HL-60 (cell line): ENCODE data around the gene IGFALS.

Source experiments
- GABPA ChIP-seq: IDR thresholded peaks from 2 replicates; pipeline ENCODE4 v1.6.1; 2012; ENCODE audit warnings: low read depth
- POLR2AphosphoS5 ChIP-seq: IDR thresholded peaks from 2 replicates; pipeline ENCODE4 v1.6.1; 2012; ENCODE audit warnings: low read depth
- SPI1 ChIP-seq: IDR thresholded peaks from 2 replicates; pipeline ENCODE4 v1.6.1; 2012; ENCODE audit warnings: low read depth, mild to moderate bottlenecking, borderline replicate concordance
- TF ChIP-seq, protein P1 (sequence below): IDR thresholded peaks from one replicate; pipeline ENCODE4 v1.5.1; 2011; ENCODE audit warnings: low read length, control low read depth, inconsistent platforms; ENCODE audit not compliant: insufficient read depth
- TF ChIP-seq, protein P2 (sequence below): IDR thresholded peaks from 2 replicates; pipeline ENCODE4 v1.6.1; 2012; ENCODE audit warnings: low read depth; ENCODE audit not compliant: insufficient replicate concordance

DNA sequence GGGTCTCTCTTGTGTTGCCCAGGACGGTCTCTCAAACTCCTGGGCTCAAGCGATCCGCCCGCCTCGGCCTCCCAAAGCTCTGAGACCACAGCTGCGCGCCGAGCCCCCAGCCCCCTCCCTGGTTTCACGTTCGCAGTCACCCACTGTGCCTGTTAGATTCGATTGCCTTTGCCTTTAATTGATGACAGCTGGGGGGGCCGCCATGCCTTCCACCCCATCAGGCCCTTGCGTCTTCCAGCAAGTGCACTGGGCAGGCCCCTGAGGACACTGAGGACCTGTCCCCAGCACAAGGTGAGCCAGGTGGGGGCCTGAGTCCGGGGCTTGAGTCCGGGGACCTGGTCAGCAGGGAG, 3.3 kb downstream of the IGFALS start:
- TF ChIP-seq, protein P1, sequence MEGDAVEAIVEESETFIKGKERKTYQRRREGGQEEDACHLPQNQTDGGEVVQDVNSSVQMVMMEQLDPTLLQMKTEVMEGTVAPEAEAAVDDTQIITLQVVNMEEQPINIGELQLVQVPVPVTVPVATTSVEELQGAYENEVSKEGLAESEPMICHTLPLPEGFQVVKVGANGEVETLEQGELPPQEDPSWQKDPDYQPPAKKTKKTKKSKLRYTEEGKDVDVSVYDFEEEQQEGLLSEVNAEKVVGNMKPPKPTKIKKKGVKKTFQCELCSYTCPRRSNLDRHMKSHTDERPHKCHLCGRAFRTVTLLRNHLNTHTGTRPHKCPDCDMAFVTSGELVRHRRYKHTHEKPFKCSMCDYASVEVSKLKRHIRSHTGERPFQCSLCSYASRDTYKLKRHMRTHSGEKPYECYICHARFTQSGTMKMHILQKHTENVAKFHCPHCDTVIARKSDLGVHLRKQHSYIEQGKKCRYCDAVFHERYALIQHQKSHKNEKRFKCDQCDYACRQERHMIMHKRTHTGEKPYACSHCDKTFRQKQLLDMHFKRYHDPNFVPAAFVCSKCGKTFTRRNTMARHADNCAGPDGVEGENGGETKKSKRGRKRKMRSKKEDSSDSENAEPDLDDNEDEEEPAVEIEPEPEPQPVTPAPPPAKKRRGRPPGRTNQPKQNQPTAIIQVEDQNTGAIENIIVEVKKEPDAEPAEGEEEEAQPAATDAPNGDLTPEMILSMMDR, result no peak
- no peak for TF ChIP-seq GABPA
- TF ChIP-seq POLR2AphosphoS5, result no peak
- TF ChIP-seq, protein P2, sequence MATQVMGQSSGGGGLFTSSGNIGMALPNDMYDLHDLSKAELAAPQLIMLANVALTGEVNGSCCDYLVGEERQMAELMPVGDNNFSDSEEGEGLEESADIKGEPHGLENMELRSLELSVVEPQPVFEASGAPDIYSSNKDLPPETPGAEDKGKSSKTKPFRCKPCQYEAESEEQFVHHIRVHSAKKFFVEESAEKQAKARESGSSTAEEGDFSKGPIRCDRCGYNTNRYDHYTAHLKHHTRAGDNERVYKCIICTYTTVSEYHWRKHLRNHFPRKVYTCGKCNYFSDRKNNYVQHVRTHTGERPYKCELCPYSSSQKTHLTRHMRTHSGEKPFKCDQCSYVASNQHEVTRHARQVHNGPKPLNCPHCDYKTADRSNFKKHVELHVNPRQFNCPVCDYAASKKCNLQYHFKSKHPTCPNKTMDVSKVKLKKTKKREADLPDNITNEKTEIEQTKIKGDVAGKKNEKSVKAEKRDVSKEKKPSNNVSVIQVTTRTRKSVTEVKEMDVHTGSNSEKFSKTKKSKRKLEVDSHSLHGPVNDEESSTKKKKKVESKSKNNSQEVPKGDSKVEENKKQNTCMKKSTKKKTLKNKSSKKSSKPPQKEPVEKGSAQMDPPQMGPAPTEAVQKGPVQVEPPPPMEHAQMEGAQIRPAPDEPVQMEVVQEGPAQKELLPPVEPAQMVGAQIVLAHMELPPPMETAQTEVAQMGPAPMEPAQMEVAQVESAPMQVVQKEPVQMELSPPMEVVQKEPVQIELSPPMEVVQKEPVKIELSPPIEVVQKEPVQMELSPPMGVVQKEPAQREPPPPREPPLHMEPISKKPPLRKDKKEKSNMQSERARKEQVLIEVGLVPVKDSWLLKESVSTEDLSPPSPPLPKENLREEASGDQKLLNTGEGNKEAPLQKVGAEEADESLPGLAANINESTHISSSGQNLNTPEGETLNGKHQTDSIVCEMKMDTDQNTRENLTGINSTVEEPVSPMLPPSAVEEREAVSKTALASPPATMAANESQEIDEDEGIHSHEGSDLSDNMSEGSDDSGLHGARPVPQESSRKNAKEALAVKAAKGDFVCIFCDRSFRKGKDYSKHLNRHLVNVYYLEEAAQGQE, result no peak
- no peak for TF ChIP-seq SPI1
